Measurements from ENCODE around the gene PIM2.
A peak's percentile ranks its signal among the peaks of the same experiment; 100 is the strongest.
"Not testable (repeated sequence)": the region's sequence is repeated elsewhere in the genome, so short reads cannot be mapped to it uniquely, and the experiment has no call there.

Gene PIM2

GRCh38 chrX:48883729-48884128, 35.1 kb downstream of the PIM2 start:
- Histone ChIP-seq H3K14ac (ENCODE audit: low read length in 2 of 2) (no peak overlapping the region), H2AFZ (ENCODE audit: low read depth, low read length) (no peak overlapping the region), H3K27me3 (ENCODE audit: control insufficient read depth in 1 of 2, insufficient read depth in 1 of 2, low read length in 2 of 2) (peaks cover 0 to 7% of the 10 kb centered on the region in 2 experiments), H3K4me1 (ENCODE audit: control insufficient read depth, insufficient read depth, low read depth, low read length) (no peaks in the 10 kb centered on the region), H4K91ac (ENCODE audit: low read length) (no peak overlapping the region), H3K9me3 (ENCODE audit: control insufficient read depth, low read length) (no peaks in the 10 kb centered on the region), H2AK5ac (ENCODE audit: low read length, severe bottlenecking) (no peak overlapping the region), H3K23ac (ENCODE audit: low read length in 2 of 2) (no peak overlapping the region), H2BK15ac (ENCODE audit: low read depth, poor library complexity, severe bottlenecking) (no peak overlapping the region), H3K18ac (ENCODE audit: low read depth in 1 of 2, low read length in 2 of 2) (no peak overlapping the region), H2BK120ac (ENCODE audit: low read depth, low read length) (no peak overlapping the region), H3K36me3 (ENCODE audit: control insufficient read depth in 1 of 2, insufficient read depth in 2 of 2, low read depth in 1 of 2, low read length in 2 of 2) (no peaks in the 10 kb centered on the region), H3K79me1 (replicated peaks; ENCODE audit: low read length, poor library complexity, severe bottlenecking) (no peaks in the 10 kb centered on the region), H2BK12ac (ENCODE audit: low read length in 2 of 2) (no peak overlapping the region), H2BK5ac (ENCODE audit: low read depth, low read length, poor library complexity, severe bottlenecking) (no peak overlapping the region), H3K4me3 (ENCODE audit: insufficient read depth in 1 of 2, low read depth in 1 of 2, low read length in 2 of 2) (no peak overlapping the region), H3K9ac (ENCODE audit: low read length) (no peak overlapping the region), H3K4me2 (ENCODE audit: low read length, poor library complexity, severe bottlenecking) (no peak overlapping the region), H4K8ac (ENCODE audit: low read length) (no peak overlapping the region), H3K27ac (ENCODE audit: low read length, poor library complexity, severe bottlenecking) (no peak overlapping the region), H3K4ac (ENCODE audit: low read depth in 1 of 2, low read length in 2 of 2) (no peak overlapping the region)
- no peak for DNase-seq
- 84% methylated on average over 10 of the region's 10 CpGs for WGBS

GRCh38 chrX:48876944-48877343, 41.9 kb downstream of the PIM2 start:
- H3K14ac ChIP-seq (ENCODE audit: low read length in 2 of 2); H3K79me1 ChIP-seq (replicated peaks; ENCODE audit: low read length, poor library complexity, severe bottlenecking); H3K27me3 ChIP-seq (ENCODE audit: control insufficient read depth in 1 of 2, insufficient read depth in 1 of 2, low read length in 2 of 2); H2BK5ac ChIP-seq (ENCODE audit: low read depth, low read length, poor library complexity, severe bottlenecking); H2AFZ ChIP-seq (ENCODE audit: low read depth, low read length); H2BK15ac ChIP-seq (ENCODE audit: low read depth, poor library complexity, severe bottlenecking); H3K27ac ChIP-seq (ENCODE audit: low read length, poor library complexity, severe bottlenecking); H2BK12ac ChIP-seq (ENCODE audit: low read length in 2 of 2); H3K4ac ChIP-seq (ENCODE audit: low read depth in 1 of 2, low read length in 2 of 2); H3K9me3 ChIP-seq (ENCODE audit: control insufficient read depth, low read length); H3K9ac ChIP-seq (ENCODE audit: low read length); H4K91ac ChIP-seq (ENCODE audit: low read length); H3K4me3 ChIP-seq (ENCODE audit: insufficient read depth in 1 of 2, low read depth in 1 of 2, low read length in 2 of 2); H2BK120ac ChIP-seq (ENCODE audit: low read depth, low read length); DNase-seq; H3K18ac ChIP-seq (ENCODE audit: low read depth in 1 of 2, low read length in 2 of 2); H3K4me1 ChIP-seq (ENCODE audit: control insufficient read depth, insufficient read depth, low read depth, low read length); H3K36me3 ChIP-seq (ENCODE audit: control insufficient read depth in 1 of 2, insufficient read depth in 2 of 2, low read depth in 1 of 2, low read length in 2 of 2); H2AK5ac ChIP-seq (ENCODE audit: low read length, severe bottlenecking); H3K23ac ChIP-seq (ENCODE audit: low read length in 2 of 2); H4K8ac ChIP-seq (ENCODE audit: low read length); H3K4me2 ChIP-seq (ENCODE audit: low read length, poor library complexity, severe bottlenecking): not testable (repeated sequence)
- WGBS, result no CpG with 5 or more reads among the region's 4 CpGs

- H2BK15ac ChIP-seq (ENCODE audit: low read depth, poor library complexity, severe bottlenecking); H3K4ac ChIP-seq (ENCODE audit: low read depth in 1 of 2, low read length in 2 of 2); H3K9me3 ChIP-seq (ENCODE audit: control insufficient read depth, low read length); H2BK12ac ChIP-seq (ENCODE audit: low read length in 2 of 2); H3K4me1 ChIP-seq (ENCODE audit: control insufficient read depth, insufficient read depth, low read depth, low read length); H3K36me3 ChIP-seq (ENCODE audit: control insufficient read depth in 1 of 2, insufficient read depth in 2 of 2, low read depth in 1 of 2, low read length in 2 of 2); H3K23ac ChIP-seq (ENCODE audit: low read length in 2 of 2); H3K14ac ChIP-seq (ENCODE audit: low read length in 2 of 2); H3K4me3 ChIP-seq (ENCODE audit: insufficient read depth in 1 of 2, low read depth in 1 of 2, low read length in 2 of 2); H3K27ac ChIP-seq (ENCODE audit: low read length, poor library complexity, severe bottlenecking); H3K4me2 ChIP-seq (ENCODE audit: low read length, poor library complexity, severe bottlenecking); H3K9ac ChIP-seq (ENCODE audit: low read length); H4K91ac ChIP-seq (ENCODE audit: low read length); H2BK120ac ChIP-seq (ENCODE audit: low read depth, low read length); H4K8ac ChIP-seq (ENCODE audit: low read length); H2AK5ac ChIP-seq (ENCODE audit: low read length, severe bottlenecking); H2AFZ ChIP-seq (ENCODE audit: low read depth, low read length); DNase-seq; H3K79me1 ChIP-seq (replicated peaks; ENCODE audit: low read length, poor library complexity, severe bottlenecking); H2BK5ac ChIP-seq (ENCODE audit: low read depth, low read length, poor library complexity, severe bottlenecking); H3K18ac ChIP-seq (ENCODE audit: low read depth in 1 of 2, low read length in 2 of 2): not testable (repeated sequence)
- peaks cover 0 to 10% of the 10 kb centered on the region in 2 experiments for H3K27me3 ChIP-seq (ENCODE audit: control insufficient read depth in 1 of 2, insufficient read depth in 1 of 2, low read length in 2 of 2)
- no CpG with 5 or more reads among the region's 2 CpGs for WGBS
Measured at GRCh38 chrX:48872017-48872416, 46.8 kb downstream of the PIM2 start.

- no peak overlapping the region for H2AFZ ChIP-seq (ENCODE audit: low read depth, low read length)
- no peak overlapping the region for H3K4ac ChIP-seq (ENCODE audit: low read depth in 1 of 2, low read length in 2 of 2)
- H3K4me3 ChIP-seq (ENCODE audit: insufficient read depth in 1 of 2, low read depth in 1 of 2, low read length in 2 of 2), result no peak overlapping the region
- H3K27ac ChIP-seq (ENCODE audit: low read length, poor library complexity, severe bottlenecking), result no peak overlapping the region
- 47% methylated on average over 4 of the region's 4 CpGs for WGBS
- H2BK15ac ChIP-seq (ENCODE audit: low read depth, poor library complexity, severe bottlenecking), result no peak overlapping the region
- H3K9me3 ChIP-seq (ENCODE audit: control insufficient read depth, low read length), result no peaks in the 10 kb centered on the region
- DNase-seq, result peak; percentile 66
- peaks cover 0 to 16% of the 10 kb centered on the region in 2 experiments for H3K27me3 ChIP-seq (ENCODE audit: control insufficient read depth in 1 of 2, insufficient read depth in 1 of 2, low read length in 2 of 2)
- H3K4me1 ChIP-seq (ENCODE audit: control insufficient read depth, insufficient read depth, low read depth, low read length), result no peaks in the 10 kb centered on the region
- no peak overlapping the region for H2BK12ac ChIP-seq (ENCODE audit: low read length in 2 of 2)
- H2AK5ac ChIP-seq (ENCODE audit: low read length, severe bottlenecking), result no peak overlapping the region
- H3K36me3 ChIP-seq (ENCODE audit: control insufficient read depth in 1 of 2, insufficient read depth in 2 of 2, low read depth in 1 of 2, low read length in 2 of 2), result no peaks in the 10 kb centered on the region
- no peak overlapping the region for H3K9ac ChIP-seq (ENCODE audit: low read length)
- no peak overlapping the region for H3K18ac ChIP-seq (ENCODE audit: low read depth in 1 of 2, low read length in 2 of 2)
- H4K8ac ChIP-seq (ENCODE audit: low read length), result no peak overlapping the region
- H3K4me2 ChIP-seq (ENCODE audit: low read length, poor library complexity, severe bottlenecking), result no peak overlapping the region
- H2BK120ac ChIP-seq (ENCODE audit: low read depth, low read length), result no peak overlapping the region
- no peak overlapping the region for H3K23ac ChIP-seq (ENCODE audit: low read length in 2 of 2)
- no peaks in the 10 kb centered on the region for H3K79me1 ChIP-seq (replicated peaks; ENCODE audit: low read length, poor library complexity, severe bottlenecking)
- no peak overlapping the region for H4K91ac ChIP-seq (ENCODE audit: low read length)
- no peak overlapping the region for H3K14ac ChIP-seq (ENCODE audit: low read length in 2 of 2)
- H2BK5ac ChIP-seq (ENCODE audit: low read depth, low read length, poor library complexity, severe bottlenecking), result no peak overlapping the region
Measured at GRCh38 chrX:48864210-48864609, 54.6 kb downstream of the PIM2 start.
